CD14-positive monocyte (primary cell): ENCODE measurements around the gene ZNF292. TPM values are rescaled to one million over a fixed set of nuclear protein-coding genes. Genes with fewer than 3 reads are reported as not detected.

ENCODE experiments used
- DNase-seq, 3 donors: peaks; one replicate each; pipeline ENCODE4 v3.0.0-alpha.2; 2011 to 2022
- H2AFZ ChIP-seq: 2 replicates; pipeline ENCODE4 v1.6.0; 2012; ENCODE audit warnings: mild to moderate bottlenecking, low read depth, low read length, inconsistent platforms; ENCODE audit not compliant: insufficient read depth, poor library complexity, severe bottlenecking
- H3K27ac ChIP-seq, 2 donors: 1 replicate in 1 of 2; 2 replicates in 1 of 2; pipeline ENCODE4 v1.5.1; 2012 to 2013; ENCODE audit warnings: low read length in 2 of 2, control low read depth in 1 of 2, inconsistent platforms in 1 of 2, low read depth in 1 of 2, mild to moderate bottlenecking in 1 of 2
- H3K27me3 ChIP-seq, 2 donors: one replicate each; pipeline versions ENCODE4 v1.6.0 to v1.6.1; 2011 to 2013; ENCODE audit warnings: low read length in 2 of 2; ENCODE audit not compliant: control insufficient read depth in 2 of 2, insufficient read depth in 2 of 2
- H3K36me3 ChIP-seq, 2 donors: replicated peaks in 1 of 2; 1 replicate in 1 of 2; 2 replicates in 1 of 2; pipeline versions ENCODE4 v1.5.1 to v1.6.1; 2012 to 2013; ENCODE audit warnings: low read length in 2 of 2, control low read depth in 1 of 2, inconsistent platforms in 1 of 2, mild to moderate bottlenecking in 1 of 2; ENCODE audit not compliant: insufficient read depth in 2 of 2, control insufficient read depth in 1 of 2
- H3K4me1 ChIP-seq, 2 donors: 1 replicate in 1 of 2; 2 replicates in 1 of 2; pipeline versions ENCODE4 v1.5.1 to v1.6.1; 2012 to 2013; ENCODE audit warnings: low read length in 2 of 2, control low read depth in 1 of 2, inconsistent platforms in 1 of 2, mild to moderate bottlenecking in 1 of 2, moderate library complexity in 1 of 2; ENCODE audit not compliant: insufficient read depth in 2 of 2, control insufficient read depth in 1 of 2
- H3K4me2 ChIP-seq: replicated peaks from 2 replicates; pipeline ENCODE3; 2012; ENCODE audit warnings: low read length, moderate library complexity, mild to moderate bottlenecking; ENCODE audit not compliant: poor library complexity, severe bottlenecking; ENCODE audit errors: extremely low read depth
- H3K4me3 ChIP-seq, 3 experiments: fragments of 200-600 bp in 1 of 3; sonication (generic) in 1 of 3; replicated peaks in 1 of 3; 1 replicate in 2 of 3; 2 replicates in 1 of 3; pipeline ENCODE4 v1.5.1; 2011 to 2013; ENCODE audit warnings: low read length in 3 of 3, mild to moderate bottlenecking in 3 of 3, control low read depth in 2 of 3, low read depth in 2 of 3, inconsistent platforms in 1 of 3, moderate library complexity in 1 of 3
- H3K79me2 ChIP-seq: 2 replicates; pipeline ENCODE4 v1.6.0; 2012; ENCODE audit warnings: mild to moderate bottlenecking, control low read depth, inconsistent platforms, low read length, moderate library complexity; ENCODE audit not compliant: insufficient read depth
- H3K9ac ChIP-seq: 2 replicates; pipeline ENCODE4 v1.6.0; 2017; ENCODE audit warnings: low read length, mild to moderate bottlenecking; ENCODE audit not compliant: insufficient read depth, poor library complexity, severe bottlenecking
- H3K9me3 ChIP-seq, 2 donors: replicated peaks in 1 of 2; 1 replicate in 1 of 2; 2 replicates in 1 of 2; pipeline versions ENCODE4 v1.5.1 to v1.6.1; 2012 to 2013; ENCODE audit warnings: low read length in 2 of 2, control low read depth in 1 of 2; ENCODE audit not compliant: control insufficient read depth in 1 of 2, insufficient read depth in 1 of 2
- H4K20me1 ChIP-seq: 2 replicates; pipeline ENCODE4 v1.6.0; 2012; ENCODE audit warnings: mild to moderate bottlenecking, low read length, control low read depth, moderate library complexity; ENCODE audit not compliant: insufficient read depth
- H3K27ac Mint-ChIP-seq, 7 donors: one replicate each; pipeline ENCODE4 v1.8.0; 2020; ENCODE audit warnings: mild to moderate bottlenecking in 7 of 7, mixed read lengths in 7 of 7, moderate library complexity in 6 of 7, inconsistent platforms in 2 of 7
- H3K27me3 Mint-ChIP-seq, 3 donors: one replicate each; pipeline ENCODE4 v1.8.0; 2021 to 2022; ENCODE audit warnings: low read depth in 3 of 3, mild to moderate bottlenecking in 3 of 3, mixed read lengths in 3 of 3, moderate library complexity in 3 of 3, inconsistent platforms in 1 of 3
- H3K36me3 Mint-ChIP-seq, 2 donors: one replicate each; pipeline ENCODE4 v1.8.0; 2020; ENCODE audit warnings: mixed read lengths in 2 of 2, inconsistent platforms in 1 of 2, mild to moderate bottlenecking in 1 of 2
- H3K4me1 Mint-ChIP-seq: one replicate; pipeline ENCODE4 v1.8.0; 2020; ENCODE audit warnings: mild to moderate bottlenecking, mixed read lengths
- H3K4me3 Mint-ChIP-seq, 2 donors: one replicate each; pipeline ENCODE4 v1.8.0; 2020; ENCODE audit warnings: mild to moderate bottlenecking in 2 of 2, mixed read lengths in 2 of 2, moderate library complexity in 1 of 2
- H3K9me3 Mint-ChIP-seq, 7 donors: one replicate each; pipeline ENCODE4 v1.8.0; 2020 to 2022; ENCODE audit warnings: mixed read lengths in 7 of 7, mild to moderate bottlenecking in 6 of 7, moderate library complexity in 6 of 7, inconsistent platforms in 2 of 7
- WGBS: methylation state at CpG from one replicate; pipeline ENCODE4 v1.1.5; 2013; ENCODE audit warnings: missing lambda C conversion rate; ENCODE audit not compliant: insufficient coverage; 5-methylcytosine and 5-hydroxymethylcytosine counted together
- intact Hi-C, 2 donors: fragments of 100-400 bp; cut with micrococcal nuclease; formaldehyde crosslinking; loops; one replicate each; pipeline versions ENCODE4 v1.15.0 to v1.15.1; 2023
- polyA plus RNA-seq, 3 donors: library from polyadenylated mRNA; depleted of rRNA in 1 of 3; unstranded in 2 of 3; stranded (reverse) in 1 of 3; fragments of 300-500 nt in 2 of 3; fragments of >200 nt in 1 of 3; fragmentation: Illumina TruSeq in 2 of 3; gene quantifications; 1 replicate in 2 of 3; 2 replicates in 1 of 3; pipeline ENCODE4 v1.2.3, GENCODE V29; 2012 to 2021
- TF ChIP-seq, protein P1 (sequence below): fragments of 200-600 bp; IDR thresholded peaks from one replicate; pipeline ENCODE4 v1.8.0; 2022; ENCODE audit warnings: antibody characterized with exemption, mild to moderate bottlenecking

Gene ZNF292
- polyA plus RNA-seq, 3 donors: 4.8 to 7.7 (median 7.6) TPM

DNA sequence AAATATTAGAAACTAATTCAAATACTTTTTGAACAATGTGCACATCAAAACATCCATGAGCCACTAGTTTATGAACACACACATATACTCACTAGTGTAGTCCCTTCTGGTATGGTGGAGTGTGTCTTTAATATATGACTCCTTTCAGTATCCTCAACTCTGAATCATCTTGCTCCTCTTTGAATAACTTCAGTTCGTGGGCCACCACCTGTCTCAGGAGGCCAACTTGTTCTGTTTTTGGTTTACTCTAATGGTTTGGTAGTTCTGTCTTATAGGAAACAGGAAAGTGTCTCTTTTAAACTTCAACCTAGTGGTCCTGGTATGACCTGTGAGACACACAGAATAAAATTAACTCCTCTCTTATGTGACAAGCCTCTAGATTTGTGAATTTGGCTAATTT lies 55.6 kb downstream of the ZNF292 start:
- H4K20me1 ChIP-seq: peaks cover 91% of the 10 kb centered on the region
- no peak overlapping the region for H2AFZ ChIP-seq
- H3K9me3 ChIP-seq: no peaks in the 10 kb centered on the region
- no peak overlapping the region for H3K4me3 Mint-ChIP-seq
- no peak overlapping the region for H3K27ac ChIP-seq
- no peak for DNase-seq
- peaks cover 3% of the 10 kb centered on the region for H3K4me1 Mint-ChIP-seq
- H3K27ac Mint-ChIP-seq: no peak overlapping the region
- H3K36me3 ChIP-seq: peaks cover 7 to 12% of the 10 kb centered on the region in 2 donors
- no peak overlapping the region for H3K9ac ChIP-seq
- intact Hi-C loops: no loop called here
- no peaks in the 10 kb centered on the region for H3K9me3 Mint-ChIP-seq
- peaks cover 18 to 23% of the 10 kb centered on the region in 2 donors for H3K36me3 Mint-ChIP-seq
- H3K4me2 ChIP-seq: no peak overlapping the region
- no peaks in the 10 kb centered on the region for H3K27me3 ChIP-seq
- WGBS: no CpG with 5 or more reads among the region's 1 CpG
- no peaks in the 10 kb centered on the region for H3K4me1 ChIP-seq
- no peaks in the 10 kb centered on the region for H3K27me3 Mint-ChIP-seq
- H3K4me3 ChIP-seq: no peak overlapping the region
- peaks cover 87% of the 10 kb centered on the region for H3K79me2 ChIP-seq
- TF ChIP-seq, protein P1, sequence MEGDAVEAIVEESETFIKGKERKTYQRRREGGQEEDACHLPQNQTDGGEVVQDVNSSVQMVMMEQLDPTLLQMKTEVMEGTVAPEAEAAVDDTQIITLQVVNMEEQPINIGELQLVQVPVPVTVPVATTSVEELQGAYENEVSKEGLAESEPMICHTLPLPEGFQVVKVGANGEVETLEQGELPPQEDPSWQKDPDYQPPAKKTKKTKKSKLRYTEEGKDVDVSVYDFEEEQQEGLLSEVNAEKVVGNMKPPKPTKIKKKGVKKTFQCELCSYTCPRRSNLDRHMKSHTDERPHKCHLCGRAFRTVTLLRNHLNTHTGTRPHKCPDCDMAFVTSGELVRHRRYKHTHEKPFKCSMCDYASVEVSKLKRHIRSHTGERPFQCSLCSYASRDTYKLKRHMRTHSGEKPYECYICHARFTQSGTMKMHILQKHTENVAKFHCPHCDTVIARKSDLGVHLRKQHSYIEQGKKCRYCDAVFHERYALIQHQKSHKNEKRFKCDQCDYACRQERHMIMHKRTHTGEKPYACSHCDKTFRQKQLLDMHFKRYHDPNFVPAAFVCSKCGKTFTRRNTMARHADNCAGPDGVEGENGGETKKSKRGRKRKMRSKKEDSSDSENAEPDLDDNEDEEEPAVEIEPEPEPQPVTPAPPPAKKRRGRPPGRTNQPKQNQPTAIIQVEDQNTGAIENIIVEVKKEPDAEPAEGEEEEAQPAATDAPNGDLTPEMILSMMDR: no peak

DNA sequence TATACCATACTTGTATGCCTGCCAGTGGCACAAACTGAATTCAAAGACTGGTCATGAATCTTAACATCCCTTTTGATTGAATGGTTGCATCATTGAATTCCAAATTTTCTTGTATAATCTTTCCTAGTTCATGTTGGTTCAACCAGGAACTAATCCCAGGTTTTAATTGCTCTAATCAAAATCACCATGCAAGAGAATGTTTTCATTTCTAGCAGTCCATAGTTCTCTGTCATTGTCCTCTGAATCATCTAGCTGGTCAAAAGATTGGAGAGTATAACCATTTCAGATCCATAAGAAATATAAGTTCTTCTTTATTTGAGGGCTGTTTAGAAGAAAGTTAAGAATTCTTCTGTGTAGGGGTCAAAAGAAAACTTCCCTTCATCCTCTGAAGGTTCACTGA lies 57.2 kb downstream of the ZNF292 start:
- Histone ChIP-seq H4K20me1 (peaks cover 75% of the 10 kb centered on the region), H3K27me3 (no peaks in the 10 kb centered on the region), H2AFZ (no peak overlapping the region), H3K4me2 (no peak overlapping the region), H3K27ac (no peak overlapping the region), H3K79me2 (peaks cover 71% of the 10 kb centered on the region), H3K9ac (no peak overlapping the region), H3K36me3 (peaks cover 19% of the 10 kb centered on the region in 2 donors), H3K4me1 (no peaks in the 10 kb centered on the region), H3K4me3 (no peak overlapping the region), H3K9me3 (no peaks in the 10 kb centered on the region)
- peak overlapping the region in 1 of 7 donors; percentile 32 for H3K27ac Mint-ChIP-seq
- H3K4me1 Mint-ChIP-seq: peaks cover 3% of the 10 kb centered on the region
- H3K36me3 Mint-ChIP-seq: peaks cover 21 to 25% of the 10 kb centered on the region in 2 donors
- no peak for DNase-seq
- no peaks in the 10 kb centered on the region for H3K27me3 Mint-ChIP-seq
- H3K4me3 Mint-ChIP-seq: no peak overlapping the region
- intact Hi-C loops: no loop called here
- no peaks in the 10 kb centered on the region for H3K9me3 Mint-ChIP-seq
- TF ChIP-seq, protein P1: no peak
